SH-SY5Y (cell line): Measurements from ENCODE around the gene GGTLC1.

ENCODE experiments used
- GATA2 ChIP-seq: IDR thresholded peaks from 2 replicates; pipeline ENCODE4 v1.6.1; 2011; ENCODE audit warnings: mild to moderate bottlenecking, low read depth, low read length
- GATA3 ChIP-seq: IDR thresholded peaks from 2 replicates; pipeline ENCODE4 v1.6.1; 2011; ENCODE audit warnings: low read depth, mild to moderate bottlenecking, low read length, moderate library complexity

GRCh38 chr20:23963941-23964340, 24.6 kb downstream of the GGTLC1 start:
- no peak for TF ChIP-seq GATA3
- no peak for TF ChIP-seq GATA2
